Gastrocnemius medialis (tissue), 4 donors: Measurements from ENCODE around the gene CEBPG. TPM values are rescaled to one million over a fixed set of nuclear protein-coding genes. Genes with fewer than 3 reads are reported as not detected.

Experiments used
- ATAC-seq, 2 donors: fragments of 150-250 bp; one replicate each; pipeline ENCODE4 v1.9.1; 2016
- DNase-seq, 2 donors: peaks; one replicate each; pipeline ENCODE4 v3.0.0-alpha.2; 2019
- H3K27ac ChIP-seq, 4 donors: fragments of 200-600 bp; sonication (generic); 1 replicate in 1 of 4; 2 replicates in 3 of 4; pipeline ENCODE4 v1.5.1; 2016 to 2018; ENCODE audit warnings: mild to moderate bottlenecking in 2 of 4, moderate library complexity in 1 of 4
- H3K27me3 ChIP-seq, 3 donors: fragments of 200-600 bp; sonication (generic) in 2 of 3; 1 replicate in 1 of 3; 2 replicates in 2 of 3; pipeline versions ENCODE4 v1.5.1 to v1.6.0; 2016 to 2019; ENCODE audit warnings: mild to moderate bottlenecking in 1 of 3, moderate library complexity in 1 of 3
- H3K36me3 ChIP-seq, 2 donors: fragments of 200-600 bp; sonication (generic) in 1 of 2; one replicate each; pipeline ENCODE4 v1.5.1; 2017 to 2018
- H3K4me1 ChIP-seq, 2 donors: fragments of 200-600 bp; sonication (generic) in 1 of 2; one replicate each; pipeline ENCODE4 v1.5.1; 2016 to 2017; ENCODE audit warnings: mild to moderate bottlenecking in 2 of 2
- H3K4me3 ChIP-seq, 4 donors: fragments of 200-600 bp; sonication (generic) in 3 of 4; 1 replicate in 1 of 4; 2 replicates in 3 of 4; pipeline ENCODE4 v1.5.1; 2016 to 2019; ENCODE audit warnings: mild to moderate bottlenecking in 2 of 4
- H3K9me3 ChIP-seq, 3 donors: fragments of 200-600 bp; sonication (generic) in 2 of 3; 1 replicate in 1 of 3; 2 replicates in 2 of 3; pipeline ENCODE4 v1.5.1; 2016 to 2019
- CTCF ChIP-seq, 5 experiments: fragments of 450-650 bp in 3 of 5; fragments of 200-600 bp in 2 of 5; sonication (generic) in 2 of 5; IDR thresholded peaks in 4 of 5; conservative IDR thresholded peaks in 1 of 5; 1 replicate in 4 of 5; 2 replicates in 1 of 5; pipeline ENCODE4 v1.5.1; 2016 to 2019; ENCODE audit warnings: antibody characterized with exemption in 5 of 5, mild to moderate bottlenecking in 3 of 5, moderate library complexity in 3 of 5
- POLR2A ChIP-seq, 2 donors: fragments of 450-650 bp; IDR thresholded peaks; one replicate each; pipeline ENCODE4 v1.6.1; 2017; ENCODE audit warnings: antibody characterized with exemption in 2 of 2, mild to moderate bottlenecking in 2 of 2, moderate library complexity in 2 of 2
- in situ Hi-C, 4 donors: fragments of 200-750 bp; cut with MboI; loops; one replicate each; pipeline versions ENCODE4 v1.15.0 to v1.8.0; 2017; ENCODE audit warnings: low sequenced_read_pairs in 4 of 4
- intact Hi-C: fragments of 100-400 bp; cut with DNase I; formaldehyde crosslinking; loops from one replicate; pipeline ENCODE4 v1.15.1; 2023; ENCODE audit warnings: low total_unique reads
- total RNA-seq, 4 donors: library from RNA; depleted of rRNA; stranded (reverse); fragments of >200 nt; gene quantifications; one replicate each; pipeline versions ENCODE4 v1.1.0 to v1.2.3, GENCODE V29; 2016

Gene CEBPG
- total RNA-seq, 4 donors from 2014 or later = 44.2 to 50.1 (median 46.1) TPM

GRCh38 chr19:33419788-33420130 lies 46.2 kb downstream of the CEBPG start:
- in situ Hi-C loops = loop anchor here in 1 of 4 donors (10.0 kb wide), 1 partner anchor 355 kb away; no protein-coding TSS in a partner anchor

GRCh38 chr19:33420821-33421220 lies 47.3 kb downstream of the CEBPG start:
- no peaks in the 10 kb centered on the region for H3K27me3 ChIP-seq
- no peaks in the 10 kb centered on the region for H3K36me3 ChIP-seq
- ATAC-seq (no peak), DNase-seq (no peak)
- TF ChIP-seq CTCF (IDR thresholded peaks at IDR 0.05 in 4 of 5, conservative IDR thresholded peaks at IDR 0.05 in 1 of 5) = no peak
- no peak for TF ChIP-seq POLR2A (IDR thresholded peaks at IDR 0.05)
- intact Hi-C loops = no loop called here
- H3K27ac ChIP-seq = no peak overlapping the region
- H3K4me1 ChIP-seq = no peaks in the 10 kb centered on the region
- no peaks in the 10 kb centered on the region for H3K9me3 ChIP-seq
- in situ Hi-C loops = loop anchor here in 1 of 4 donors (10.0 kb wide), 1 partner anchor 354 kb away; no protein-coding TSS in a partner anchor
- no peak overlapping the region for H3K4me3 ChIP-seq

More at GRCh38 chr19:33419788-33420130, 46.2 kb downstream of the CEBPG start:
- ATAC-seq (no peak), DNase-seq (no peak)
- no peak overlapping the region for H3K4me3 ChIP-seq
- no peaks in the 10 kb centered on the region for H3K9me3 ChIP-seq
- no peaks in the 10 kb centered on the region for H3K4me1 ChIP-seq
- no peaks in the 10 kb centered on the region for H3K27me3 ChIP-seq
- H3K36me3 ChIP-seq = no peaks in the 10 kb centered on the region
- intact Hi-C loops = loop anchor here (5.0 kb wide), 1 partner anchor 353 kb away; no protein-coding TSS in a partner anchor
- TF ChIP-seq CTCF (IDR thresholded peaks at IDR 0.05 in 4 of 5, conservative IDR thresholded peaks at IDR 0.05 in 1 of 5) (no peak), POLR2A (IDR thresholded peaks at IDR 0.05) (no peak)
- H3K27ac ChIP-seq = no peak overlapping the region

- no peak for ATAC-seq
- in situ Hi-C loops = loop anchor here in 1 of 4 donors (10.0 kb wide), 1 partner anchor 353 kb away; no protein-coding TSS in a partner anchor
Measured at GRCh38 chr19:33421368-33421767, 47.9 kb downstream of the CEBPG start.

GRCh38 chr19:33422369-33423180 lies 49.1 kb downstream of the CEBPG start:
- no peak for DNase-seq
- no peak for ATAC-seq
- TF ChIP-seq POLR2A (IDR thresholded peaks at IDR 0.05) (no peak), CTCF (IDR thresholded peaks at IDR 0.05 in 4 of 5, conservative IDR thresholded peaks at IDR 0.05 in 1 of 5) (no peak)
- in situ Hi-C loops = loop anchor here in 1 of 4 donors (10.0 kb wide), 1 partner anchor 352 kb away; no protein-coding TSS in a partner anchor
- H3K4me3 ChIP-seq = no peak overlapping the region
- intact Hi-C loops = no loop called here
- no peaks in the 10 kb centered on the region for H3K36me3 ChIP-seq
- no peaks in the 10 kb centered on the region for H3K9me3 ChIP-seq
- H3K27ac ChIP-seq = no peak overlapping the region
- no peaks in the 10 kb centered on the region for H3K4me1 ChIP-seq
- H3K27me3 ChIP-seq = no peaks in the 10 kb centered on the region

More at GRCh38 chr19:33421368-33421767, 47.9 kb downstream of the CEBPG start:
- Histone ChIP-seq H3K27ac (no peak overlapping the region), H3K36me3 (no peaks in the 10 kb centered on the region), H3K27me3 (no peaks in the 10 kb centered on the region), H3K9me3 (no peaks in the 10 kb centered on the region), H3K4me3 (no peak overlapping the region), H3K4me1 (no peaks in the 10 kb centered on the region)
- no peak for DNase-seq
- intact Hi-C loops = no loop called here
- no peak for TF ChIP-seq POLR2A (IDR thresholded peaks at IDR 0.05)
- no peak for TF ChIP-seq CTCF (IDR thresholded peaks at IDR 0.05 in 4 of 5, conservative IDR thresholded peaks at IDR 0.05 in 1 of 5)
